Thyroid gland (tissue), 4 donors: ENCODE measurements around the gene IARS2. TPM values are rescaled to one million over a fixed set of nuclear protein-coding genes. Genes with fewer than 3 reads are reported as not detected.
A peak's percentile ranks its signal among the peaks of the same experiment; 100 is the strongest.

ENCODE experiments used
- DNase-seq, 2 donors: peaks; one replicate each; pipeline ENCODE4 v3.0.0-alpha.2; 2019
- H3K27ac ChIP-seq, 3 donors: fragments of 200-600 bp; sonication (generic); 1 replicate in 2 of 3; 2 replicates in 1 of 3; pipeline ENCODE4 v1.5.1; 2016 to 2019; ENCODE audit warnings: mild to moderate bottlenecking in 1 of 3, moderate library complexity in 1 of 3
- H3K27me3 ChIP-seq: fragments of 200-600 bp; sonication (generic); one replicate; pipeline ENCODE4 v1.5.1; 2019
- H3K36me3 ChIP-seq, 2 donors: fragments of 200-600 bp; sonication (generic); one replicate each; pipeline ENCODE4 v1.5.1; 2016 to 2019
- H3K4me1 ChIP-seq, 2 donors: fragments of 200-600 bp; sonication (generic); one replicate each; pipeline ENCODE4 v1.5.1; 2017 to 2019
- H3K4me3 ChIP-seq, 3 donors: fragments of 200-600 bp; sonication (generic); replicated peaks in 1 of 3; 1 replicate in 2 of 3; 2 replicates in 1 of 3; pipeline ENCODE4 v1.5.1; 2016; ENCODE audit warnings: mild to moderate bottlenecking in 1 of 3
- H3K9me3 ChIP-seq: fragments of 200-600 bp; sonication (generic); one replicate; pipeline ENCODE4 v1.5.1; 2017
- CTCF ChIP-seq, 6 experiments: fragments of 200-600 bp in 3 of 6; fragments of 450-650 bp in 3 of 6; sonication (generic) in 3 of 6; IDR thresholded peaks; one replicate each; pipeline ENCODE4 v1.5.1; 2016 to 2019; ENCODE audit warnings: antibody characterized with exemption in 6 of 6, mild to moderate bottlenecking in 2 of 6, inconsistent platforms in 1 of 6, moderate library complexity in 1 of 6
- POLR2A ChIP-seq, 2 donors: fragments of 450-650 bp; IDR thresholded peaks; one replicate each; pipeline ENCODE4 v1.6.1; 2017; ENCODE audit warnings: antibody characterized with exemption in 2 of 2, mild to moderate bottlenecking in 2 of 2, moderate library complexity in 1 of 2
- WGBS, 2 donors: methylation state at CpG; one replicate each; pipeline ENCODE4 v1.1.5; 2017; 5-methylcytosine and 5-hydroxymethylcytosine counted together
- intact Hi-C: fragments of 100-400 bp; cut with DNase I; formaldehyde crosslinking; loops from one replicate; pipeline ENCODE4 v1.15.1; 2023
- total RNA-seq, 4 donors: library from RNA; depleted of rRNA; stranded (reverse); fragments of >200 nt; gene quantifications; one replicate each; pipeline ENCODE4 v1.2.3, GENCODE V29; 2016

Gene IARS2
- total RNA-seq, 4 donors from 2014 or later: 59.6 to 72.6 (median 67.0) TPM

GRCh38 chr1:220127076-220127475 lies 33.1 kb downstream of the IARS2 start:
- 93 to 94% methylated on average over 3 of the region's 3 CpGs for WGBS, 2 donors
- H3K36me3 ChIP-seq: peaks cover 0 to 8% of the 10 kb centered on the region in 2 donors
- intact Hi-C loops: no loop called here

GRCh38 chr1:220129479-220130210 lies 35.7 kb downstream of the IARS2 start:
- no peak for DNase-seq
- Histone ChIP-seq H3K9me3 (no peaks in the 10 kb centered on the region), H3K27me3 (no peaks in the 10 kb centered on the region), H3K4me3 (no peak overlapping the region), H3K36me3 (peaks cover 0 to 8% of the 10 kb centered on the region in 2 donors), H3K27ac (no peak overlapping the region), H3K4me1 (no peaks in the 10 kb centered on the region)
- intact Hi-C loops: no loop called here
- TF ChIP-seq POLR2A (IDR thresholded peaks at IDR 0.05): no peak
- no peak for TF ChIP-seq CTCF (IDR thresholded peaks at IDR 0.05)

More at GRCh38 chr1:220127076-220127475, 33.1 kb downstream of the IARS2 start:
- TF ChIP-seq CTCF (IDR thresholded peaks at IDR 0.05) (no peak), POLR2A (IDR thresholded peaks at IDR 0.05) (no peak)
- Histone ChIP-seq H3K27ac (no peak overlapping the region), H3K4me1 (no peaks in the 10 kb centered on the region), H3K4me3 (no peak overlapping the region), H3K9me3 (no peaks in the 10 kb centered on the region), H3K27me3 (no peaks in the 10 kb centered on the region)
- no peak for DNase-seq

GRCh38 chr1:220135755-220136154 lies 41.8 kb downstream of the IARS2 start:
- no peaks in the 10 kb centered on the region for H3K27me3 ChIP-seq
- H3K4me1 ChIP-seq: no peaks in the 10 kb centered on the region
- H3K9me3 ChIP-seq: no peaks in the 10 kb centered on the region
- DNase-seq: no peak
- intact Hi-C loops: no loop called here
- no peak overlapping the region for H3K4me3 ChIP-seq
- WGBS, 2 donors: 97% methylated on average over 2 of the region's 2 CpGs
- peaks cover 14 to 26% of the 10 kb centered on the region in 2 donors for H3K36me3 ChIP-seq
- TF ChIP-seq POLR2A (IDR thresholded peaks at IDR 0.05) (no peak), CTCF (IDR thresholded peaks at IDR 0.05) (no peak)
- no peak overlapping the region for H3K27ac ChIP-seq

GRCh38 chr1:220137019-220137786 lies 43.3 kb downstream of the IARS2 start:
- 77 to 80% methylated on average over 9 of the region's 9 CpGs for WGBS, 2 donors
- DNase-seq: no peak
- Histone ChIP-seq H3K4me3 (no peak overlapping the region), H3K4me1 (no peaks in the 10 kb centered on the region), H3K9me3 (no peaks in the 10 kb centered on the region), H3K27ac (peak overlapping the region in 1 of 3 donors; percentile 18), H3K27me3 (no peaks in the 10 kb centered on the region), H3K36me3 (peaks cover 14 to 26% of the 10 kb centered on the region in 2 donors)
- intact Hi-C loops: no loop called here
- TF ChIP-seq POLR2A (IDR thresholded peaks at IDR 0.05) (no peak), CTCF (IDR thresholded peaks at IDR 0.05) (no peak)

- Histone ChIP-seq H3K36me3 (peaks cover 11 to 24% of the 10 kb centered on the region in 2 donors), H3K27ac (no peak overlapping the region), H3K9me3 (no peaks in the 10 kb centered on the region), H3K27me3 (no peaks in the 10 kb centered on the region), H3K4me3 (no peak overlapping the region), H3K4me1 (no peaks in the 10 kb centered on the region)
- TF ChIP-seq CTCF (IDR thresholded peaks at IDR 0.05) (no peak), POLR2A (IDR thresholded peaks at IDR 0.05) (no peak)
- 85 to 87% methylated on average over 6 of the region's 6 CpGs for WGBS, 2 donors
- DNase-seq: no peak
- intact Hi-C loops: no loop called here
Observed at GRCh38 chr1:220139966-220140365, 46.0 kb downstream of the IARS2 start.
